Esophagus muscularis mucosa (tissue), 4 donors: Measurements from ENCODE around the gene FBXO31. TPM values are rescaled to one million over a fixed set of nuclear protein-coding genes. Genes with fewer than 3 reads are reported as not detected.

Experiments used
- DNase-seq: peaks from one replicate; pipeline ENCODE4 v3.0.0-alpha.2; 2017; ENCODE audit errors: extremely low spot score
- H3K27ac ChIP-seq, 4 donors: fragments of 200-600 bp; sonication (generic); replicated peaks in 1 of 4; 1 replicate in 3 of 4; 2 replicates in 1 of 4; pipeline ENCODE4 v1.5.1; 2016 to 2019; ENCODE audit warnings: mild to moderate bottlenecking in 1 of 4
- H3K27me3 ChIP-seq, 4 donors: fragments of 200-600 bp; sonication (generic); one replicate each; pipeline versions ENCODE4 v1.5.1 to v1.6.0; 2016 to 2019
- H3K36me3 ChIP-seq, 4 donors: fragments of 200-600 bp; sonication (generic); one replicate each; pipeline ENCODE4 v1.5.1; 2016 to 2019
- H3K4me1 ChIP-seq, 4 donors: fragments of 200-600 bp; sonication (generic); one replicate each; pipeline ENCODE4 v1.5.1; 2016 to 2019
- H3K4me3 ChIP-seq, 4 donors: fragments of 200-600 bp; sonication (generic); 1 replicate in 2 of 4; 2 replicates in 2 of 4; pipeline ENCODE4 v1.5.1; 2016 to 2019; ENCODE audit warnings: mild to moderate bottlenecking in 4 of 4, moderate library complexity in 1 of 4
- H3K9me3 ChIP-seq, 4 donors: fragments of 200-600 bp; sonication (generic); 1 replicate in 3 of 4; 2 replicates in 1 of 4; pipeline ENCODE4 v1.5.1; 2016 to 2019
- CTCF ChIP-seq, 3 experiments: fragments of 200-600 bp in 2 of 3; fragments of 450-650 bp in 1 of 3; sonication (generic) in 2 of 3; IDR thresholded peaks; one replicate each; pipeline ENCODE4 v1.5.1; 2017 to 2019; ENCODE audit warnings: antibody characterized with exemption in 3 of 3, mild to moderate bottlenecking in 2 of 3, moderate library complexity in 1 of 3
- EP300 ChIP-seq: sonication (generic); formaldehyde crosslinking; IDR thresholded peaks from one replicate; pipeline ENCODE4 v1.6.1; 2017; ENCODE audit warnings: antibody characterized with exemption
- POLR2A ChIP-seq: fragments of 450-650 bp; IDR thresholded peaks from one replicate; pipeline ENCODE4 v1.6.1; 2017; ENCODE audit warnings: antibody characterized with exemption, moderate library complexity, mild to moderate bottlenecking, low read depth
- POLR2AphosphoS5 ChIP-seq, 2 donors: sonication (generic); formaldehyde crosslinking; IDR thresholded peaks; one replicate each; pipeline ENCODE4 v1.6.1; 2017; ENCODE audit warnings: antibody characterized with exemption in 2 of 2
- WGBS: methylation state at CpG from one replicate; pipeline ENCODE4 v1.1.5; 2018; 5-methylcytosine and 5-hydroxymethylcytosine counted together
- intact Hi-C: fragments of 100-400 bp; cut with DNase I; formaldehyde crosslinking; loops from one replicate; pipeline ENCODE4 v1.15.1; 2023
- total RNA-seq, 4 donors: library from RNA; depleted of rRNA; stranded (reverse); fragments of >200 nt; gene quantifications; one replicate each; pipeline versions ENCODE4 v1.1.0 to v1.2.1, GENCODE V29; 2016

Gene FBXO31
- total RNA-seq, 4 donors from 2014 or later, result 68.8 to 173 (median 102) TPM

GRCh38 chr16:87316923-87317749, 66.4 kb downstream of the FBXO31 start, which contains the start of gene C16orf95:
C16orf95 (minus strand) TSS chr16:87317392; CDS start chr16:87317242, 150 bp downstream.
- Histone ChIP-seq H3K36me3 (no peaks in the 10 kb centered on the region), H3K27me3 (no peaks in the 10 kb centered on the region), H3K27ac (peak within 1 kb of the TSS; percentile 88 to 97 (median 95)), H3K4me3 (peak within 1 kb of the TSS; percentile 87 to 100 (median 94)), H3K4me1 (peaks cover 8 to 16% (median 10%) of the 10 kb centered on the region in 4 donors), H3K9me3 (no peaks in the 10 kb centered on the region)
- TF ChIP-seq POLR2A (peak; percentile 88), POLR2AphosphoS5 (IDR thresholded peaks at IDR 0.05) (peak; percentile 97 to 99), CTCF (IDR thresholded peaks at IDR 0.05) (peak; percentile 63 to 71 (median 65)), EP300 (no peak)
- DNase-seq, result peak; percentile 99
- intact Hi-C loops, result loop anchor here (5.0 kb wide), 2 partner anchors 45 to 65 kb away; partner anchors contain the start of gene FBXO31
- under 1% methylated on average over 44 of the region's 64 CpGs for WGBS

GRCh38 chr16:87316450-87316922, 67.1 kb downstream of the FBXO31 start:
- intact Hi-C loops, result loop anchor here (5.0 kb wide), 2 partner anchors 46 to 66 kb away; partner anchors contain the start of gene FBXO31
- WGBS, result 98% methylated on average over 4 of the region's 4 CpGs
- H3K27ac ChIP-seq, result peak overlapping the region; percentile 88 to 97 (median 95)

GRCh38 chr16:87314990-87315420, 68.6 kb downstream of the FBXO31 start:
- no peak for DNase-seq
- no peak for TF ChIP-seq POLR2A
- no peak for TF ChIP-seq POLR2AphosphoS5 (IDR thresholded peaks at IDR 0.05)
- no peak for TF ChIP-seq CTCF (IDR thresholded peaks at IDR 0.05)
- 83% methylated on average over 6 of the region's 10 CpGs for WGBS
- no peaks in the 10 kb centered on the region for H3K27me3 ChIP-seq
- no peaks in the 10 kb centered on the region for H3K9me3 ChIP-seq
- no peak overlapping the region for H3K4me3 ChIP-seq
- intact Hi-C loops, result loop anchor here (5.0 kb wide), 2 partner anchors 47 to 67 kb away; partner anchors contain the start of gene FBXO31
- no peaks in the 10 kb centered on the region for H3K36me3 ChIP-seq
- peaks cover 8 to 16% (median 10%) of the 10 kb centered on the region in 4 donors for H3K4me1 ChIP-seq
- no peak overlapping the region for H3K27ac ChIP-seq

More at GRCh38 chr16:87316450-87316922, 67.1 kb downstream of the FBXO31 start:
- Histone ChIP-seq H3K27me3 (no peaks in the 10 kb centered on the region), H3K9me3 (no peaks in the 10 kb centered on the region), H3K4me1 (peaks cover 8 to 16% (median 10%) of the 10 kb centered on the region in 4 donors), H3K36me3 (no peaks in the 10 kb centered on the region), H3K4me3 (peak overlapping the region; percentile 87 to 100 (median 94))
- DNase-seq, result no peak
- TF ChIP-seq POLR2AphosphoS5 (IDR thresholded peaks at IDR 0.05) (no peak), POLR2A (no peak), EP300 (no peak)

GRCh38 chr16:87312008-87312407, 71.6 kb downstream of the FBXO31 start:
- Histone ChIP-seq H3K4me1 (peaks cover 0 to 6% (median 0%) of the 10 kb centered on the region in 4 donors), H3K4me3 (no peak overlapping the region), H3K27ac (no peak overlapping the region), H3K9me3 (peaks cover 0 to 6% (median 3%) of the 10 kb centered on the region in 4 donors), H3K27me3 (no peaks in the 10 kb centered on the region), H3K36me3 (no peaks in the 10 kb centered on the region)
- 92% methylated on average over 7 of the region's 7 CpGs for WGBS
- intact Hi-C loops, result no loop called here
- no peak for DNase-seq
- no peak for TF ChIP-seq EP300
- TF ChIP-seq POLR2AphosphoS5 (IDR thresholded peaks at IDR 0.05), result no peak
- no peak for TF ChIP-seq CTCF (IDR thresholded peaks at IDR 0.05)
- TF ChIP-seq POLR2A, result no peak

GRCh38 chr16:87311387-87311786, 72.2 kb downstream of the FBXO31 start:
- Histone ChIP-seq H3K4me1 (peaks cover 0 to 2% (median 0%) of the 10 kb centered on the region in 4 donors), H3K4me3 (no peak overlapping the region), H3K9me3 (peaks cover 0 to 6% (median 3%) of the 10 kb centered on the region in 4 donors), H3K36me3 (no peaks in the 10 kb centered on the region), H3K27ac (no peak overlapping the region), H3K27me3 (no peaks in the 10 kb centered on the region)
- TF ChIP-seq CTCF (IDR thresholded peaks at IDR 0.05) (no peak), EP300 (no peak), POLR2AphosphoS5 (IDR thresholded peaks at IDR 0.05) (no peak), POLR2A (no peak)
- WGBS, result 88% methylated on average over 4 of the region's 5 CpGs
- intact Hi-C loops, result no loop called here
- DNase-seq, result no peak
